Measurements from ENCODE around the gene RPS3. TPM values are rescaled to one million over a fixed set of nuclear protein-coding genes. Genes with fewer than 3 reads are reported as not detected.
A peak's percentile ranks its signal among the peaks of the same experiment; 100 is the strongest.

Gene RPS3
- total and polyA plus RNA-seq, 2 of the 13 experiments (the other 11 are each of a cell fraction or from before 2014, with no cell fraction given): 2,143 to 3,616 TPM

DNA sequence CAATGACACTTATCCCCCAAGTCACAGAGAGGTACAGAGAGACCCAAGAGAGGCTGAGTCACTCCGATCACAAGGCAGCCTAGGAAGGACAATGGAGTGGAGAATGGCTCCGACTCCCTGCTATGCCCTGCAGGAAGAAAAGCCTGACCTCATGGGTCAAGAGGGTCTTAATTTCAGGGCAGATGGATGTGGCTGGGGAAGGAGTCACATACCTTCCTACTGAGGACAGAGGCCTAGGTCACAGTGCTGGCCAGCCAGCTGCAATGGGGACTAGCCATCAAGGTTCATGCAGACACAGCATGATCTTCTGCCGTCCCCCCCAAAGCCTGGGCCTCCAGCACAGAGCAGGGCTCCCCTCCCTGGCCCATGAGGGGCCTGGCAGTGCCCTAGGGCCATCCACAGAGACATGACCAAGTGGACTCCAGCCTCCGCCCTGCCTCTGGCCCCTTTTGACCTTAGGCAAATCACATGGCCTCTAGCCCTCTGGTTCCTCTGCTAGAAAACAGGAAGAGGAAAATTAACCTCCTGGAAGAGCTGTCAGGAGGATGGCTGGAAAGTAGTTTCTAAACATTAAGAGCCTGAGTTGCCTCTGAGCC is 49.7 kb upstream of the RPS3 start (continued):
- TF ChIP-seq NR1H2 (CRISPR knock-in tag; IDR thresholded peaks at IDR 0.05; ENCODE audit: borderline replicate concordance, low read depth) (no peak), IRF9 (CRISPR knock-in tag; IDR thresholded peaks at IDR 0.05; ENCODE audit: borderline replicate concordance) (0 out of 2 replicates have a peak, but pooled peaks have one; percentile 25), TERF1 (CRISPR knock-in tag; IDR thresholded peaks at IDR 0.05) (no peak), TEF (CRISPR knock-in tag; IDR thresholded peaks at IDR 0.05) (no peak), ZNF34 (CRISPR knock-in tag; IDR thresholded peaks at IDR 0.05; ENCODE audit: borderline replicate concordance) (no peak), PCBP1 (IDR thresholded peaks at IDR 0.05; ENCODE audit: borderline replicate concordance, low read depth, low read length) (no peak), RXRB (CRISPR knock-in tag; IDR thresholded peaks at IDR 0.05; ENCODE audit: borderline replicate concordance) (peak; percentile 81; the same call in 1 of the 2 replicates), PREB (CRISPR knock-in tag; IDR thresholded peaks at IDR 0.05) (no peak), MZF1 (CRISPR knock-in tag; IDR thresholded peaks at IDR 0.05; ENCODE audit: borderline replicate concordance) (no peak), ZNF280B (CRISPR knock-in tag; IDR thresholded peaks at IDR 0.05; ENCODE audit: borderline replicate concordance) (no peak), ZNF724P (CRISPR knock-in tag; IDR thresholded peaks at IDR 0.05; ENCODE audit: borderline replicate concordance) (no peak), NFE2L2 (IDR thresholded peaks at IDR 0.05; ENCODE audit: low read length) (no peak), ZNF180 (CRISPR knock-in tag; IDR thresholded peaks at IDR 0.05; ENCODE audit: borderline replicate concordance, low read depth) (no peak), REST (IDR thresholded peaks at IDR 0.05; ENCODE audit: borderline replicate concordance in 1 of 2, low read depth in 1 of 2, low read length in 2 of 2) (no peak), U2AF2 (IDR thresholded peaks at IDR 0.05; ENCODE audit: low read depth, low read length) (no peak), NFATC3 (CRISPR knock-in tag; IDR thresholded peaks at IDR 0.05) (no peak)
- TF ChIP-seq, protein P1, sequence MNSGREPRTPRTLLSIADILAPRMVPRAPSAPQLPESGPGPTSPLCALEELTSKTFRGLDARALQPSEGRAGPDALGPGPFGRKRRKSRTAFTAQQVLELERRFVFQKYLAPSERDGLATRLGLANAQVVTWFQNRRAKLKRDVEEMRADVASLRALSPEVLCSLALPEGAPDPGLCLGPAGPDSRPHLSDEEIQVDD (CRISPR knock-in tag; IDR thresholded peaks at IDR 0.05; ENCODE audit: borderline replicate concordance): no peak
- TF ChIP-seq, protein P2, sequence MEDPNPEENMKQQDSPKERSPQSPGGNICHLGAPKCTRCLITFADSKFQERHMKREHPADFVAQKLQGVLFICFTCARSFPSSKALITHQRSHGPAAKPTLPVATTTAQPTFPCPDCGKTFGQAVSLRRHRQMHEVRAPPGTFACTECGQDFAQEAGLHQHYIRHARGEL (CRISPR knock-in tag; IDR thresholded peaks at IDR 0.05): no peak

Data from HepG2 (cell line).